HepG2 (cell line): ENCODE measurements around the gene DYNC1LI1. TPM values are rescaled to one million over a fixed set of nuclear protein-coding genes. Genes with fewer than 3 reads are reported as not detected.

Experiments
- ATAC-seq: fragments of 200-7000 bp; cut with Tn5 transposase; 3 replicates; pipeline ENCODE4 v1.9.1; 2020; ENCODE audit warnings: mild to moderate bottlenecking, moderate library complexity
- BruUV-seq: library from RNA; stranded (reverse); fragments of 400-500 nt; replicated peaks from 2 replicates; lab custom pipeline; 2021; lab: Mats Ljungman, UMichigan
- CTCF ChIA-PET: fragments of 300-600 bp; formaldehyde crosslinking; extraction: SDS; loops from one replicate; lab custom pipeline; 2021; ENCODE audit warnings: low total read pairs, inconsistent platforms, low intra/inter-chr PET ratio; lab: Yijun Ruan, JAX
- POLR2A ChIA-PET: fragments of 350-600 bp; sonication (Branson Sonifier 250); formaldehyde crosslinking; loops from one replicate; lab custom pipeline; 2020; ENCODE audit warnings: antibody characterized with exemption, inconsistent platforms; lab: Yijun Ruan, JAX
- DNase-seq: peaks from one replicate; pipeline ENCODE4 v3.0.0-alpha.2; 2015; ENCODE audit warnings: low spot score
- FAIRE-seq: peaks from 3 replicates; lab custom pipeline; 2011; peaks lifted over from hg19 to GRCh38; lab: Jason Lieb, UNC
- H2AFZ ChIP-seq: one replicate; pipeline ENCODE4 v1.6.1; 2011; ENCODE audit warnings: low read length, inconsistent platforms
- H3K27ac ChIP-seq: fragments of 300-600 bp; 3 replicates; pipeline ENCODE4 v1.8.0; 2011; ENCODE audit warnings: mixed run types, mild to moderate bottlenecking, mixed read lengths, low read length, inconsistent platforms; ENCODE audit not compliant: insufficient read depth; ENCODE audit errors: extremely low read length
- H3K27me3 ChIP-seq, 2 experiments: fragments of 200-600 bp in 1 of 2; 2 replicates in 1 of 2; 3 replicates in 1 of 2; pipeline versions ENCODE4 v1.6.0 to v1.8.0; 2011; ENCODE audit warnings: low read length in 2 of 2, mild to moderate bottlenecking in 2 of 2, moderate library complexity in 2 of 2, inconsistent platforms in 1 of 2; ENCODE audit not compliant: insufficient read depth in 2 of 2, control insufficient read depth in 1 of 2
- H3K36me3 ChIP-seq, 2 experiments: fragments of 200-600 bp in 1 of 2; replicated peaks in 1 of 2; 2 replicates in 1 of 2; 3 replicates in 1 of 2; pipeline versions ENCODE4 v1.5.1 to v1.8.0; 2011; ENCODE audit warnings: low read length in 2 of 2, inconsistent platforms in 1 of 2; ENCODE audit not compliant: insufficient read depth in 2 of 2, control insufficient read depth in 1 of 2
- H3K4me1 ChIP-seq: 2 replicates; pipeline ENCODE4 v1.5.1; 2012; ENCODE audit warnings: low read length, inconsistent platforms; ENCODE audit not compliant: insufficient read depth
- H3K4me2 ChIP-seq: 2 replicates; pipeline ENCODE4 v1.6.0; 2011; ENCODE audit warnings: low read depth, low read length, inconsistent platforms
- H3K4me3 ChIP-seq, 3 experiments: fragments of 200-600 bp in 1 of 3; sonication (generic), shearing (Covaris generic) in 1 of 3; replicated peaks in 1 of 3; 2 replicates each; pipeline ENCODE4 v1.5.1; 2011 to 2016; ENCODE audit warnings: low read length in 3 of 3, inconsistent platforms in 2 of 3, low read depth in 2 of 3, mild to moderate bottlenecking in 2 of 3, control low read depth in 1 of 3, mixed read lengths in 1 of 3; ENCODE audit not compliant: insufficient read depth in 1 of 3
- H3K79me2 ChIP-seq: one replicate; pipeline ENCODE4 v1.6.1; 2011; ENCODE audit warnings: low read length, inconsistent platforms; ENCODE audit not compliant: insufficient read depth
- H3K9ac ChIP-seq: 2 replicates; pipeline ENCODE4 v1.6.0; 2011; ENCODE audit warnings: mild to moderate bottlenecking, low read depth, low read length, inconsistent platforms; ENCODE audit not compliant: insufficient read depth
- H3K9me3 ChIP-seq: 2 replicates; pipeline ENCODE4 v1.5.1; 2012; ENCODE audit warnings: mild to moderate bottlenecking, low read length
- H4K20me1 ChIP-seq: 2 replicates; pipeline ENCODE4 v1.6.0; 2011; ENCODE audit warnings: inconsistent platforms, mild to moderate bottlenecking, low read length, moderate library complexity; ENCODE audit not compliant: insufficient read depth
- CC2D1A ChIP-seq: sonication (generic); formaldehyde crosslinking; IDR thresholded peaks from 2 replicates; pipeline ENCODE4 v1.8.1; 2023; ENCODE audit warnings: mild to moderate bottlenecking, missing genetic modification reagents
- GATA4 ChIP-seq: sonication (generic); IDR thresholded peaks from 2 replicates; pipeline ENCODE4 v1.6.1; 2016; ENCODE audit warnings: antibody characterized with exemption, low read depth, borderline replicate concordance
- HES4 ChIP-seq: sonication (generic); formaldehyde crosslinking; IDR thresholded peaks from 2 replicates; pipeline ENCODE4 v1.9.0; 2021; ENCODE audit warnings: mild to moderate bottlenecking, missing genetic modification reagents, borderline replicate concordance
- IRX3 ChIP-seq: sonication (generic); formaldehyde crosslinking; IDR thresholded peaks from 2 replicates; pipeline ENCODE4 v1.8.1; 2023; ENCODE audit warnings: mild to moderate bottlenecking, low read depth, missing genetic modification reagents, borderline replicate concordance
- KMT2A ChIP-seq: sonication (generic); formaldehyde crosslinking; IDR thresholded peaks from 2 replicates; pipeline ENCODE4 v1.4.0; 2020; ENCODE audit warnings: missing genetic modification reagents
- NFKBIZ ChIP-seq: IDR thresholded peaks from 2 replicates; pipeline ENCODE4 v1.6.1; 2018; ENCODE audit warnings: missing genetic modification reagents, missing compliant biosample characterization
- PRDM15 ChIP-seq: sonication (generic); formaldehyde crosslinking; IDR thresholded peaks from 2 replicates; pipeline ENCODE4 v1.4.0; 2020; ENCODE audit warnings: missing genetic modification reagents
- RFXAP ChIP-seq: sonication (generic); formaldehyde crosslinking; IDR thresholded peaks from 2 replicates; pipeline ENCODE4 v1.4.0; 2020; ENCODE audit warnings: missing genetic modification reagents, borderline replicate concordance
- SMAD9 ChIP-seq: sonication (generic); formaldehyde crosslinking; IDR thresholded peaks from 2 replicates; pipeline ENCODE4 v1.5.1; 2020; ENCODE audit warnings: mild to moderate bottlenecking, missing genetic modification reagents
- SUZ12 ChIP-seq: fragments of 150-350 bp; IDR thresholded peaks from 2 replicates; pipeline ENCODE4 v1.6.1; 2014; ENCODE audit warnings: low read depth, low read length
- TAF15 ChIP-seq: fragments of 200-400 bp; formaldehyde crosslinking; IDR thresholded peaks from one replicate; pipeline ENCODE4 v1.6.1; 2018; ENCODE audit warnings: mild to moderate bottlenecking, low read depth, low read length; ENCODE audit not compliant: poor library complexity, severe bottlenecking
- TP53 ChIP-seq: sonication (generic); formaldehyde crosslinking; conservative IDR thresholded peaks from 2 replicates; pipeline ENCODE4 v1.4.0; 2020; ENCODE audit warnings: missing genetic modification reagents
- ZBTB7B ChIP-seq: sonication (generic); formaldehyde crosslinking; IDR thresholded peaks from 2 replicates; pipeline ENCODE4 v1.4.0; 2020; ENCODE audit warnings: missing genetic modification reagents
- ZNF331 ChIP-seq: sonication (generic); formaldehyde crosslinking; IDR thresholded peaks from 2 replicates; pipeline ENCODE4 v1.4.0; 2020; ENCODE audit warnings: missing genetic modification reagents
- ZNF563 ChIP-seq: sonication (generic); formaldehyde crosslinking; IDR thresholded peaks from 2 replicates; pipeline ENCODE4 v1.8.0; 2022; ENCODE audit warnings: mild to moderate bottlenecking, moderate library complexity, missing genetic modification reagents
- ZNF572 ChIP-seq: sonication (generic); formaldehyde crosslinking; IDR thresholded peaks from 2 replicates; pipeline ENCODE4 v1.5.1; 2020; ENCODE audit warnings: mild to moderate bottlenecking, missing genetic modification reagents
- ZNF737 ChIP-seq: sonication (generic); formaldehyde crosslinking; IDR thresholded peaks from 2 replicates; pipeline ENCODE4 v1.5.0; 2020; ENCODE audit warnings: missing genetic modification reagents, mild to moderate bottlenecking, borderline replicate concordance
- ZNF746 ChIP-seq: sonication (generic); formaldehyde crosslinking; IDR thresholded peaks from 2 replicates; pipeline ENCODE4 v1.8.0; 2022; ENCODE audit warnings: mild to moderate bottlenecking, missing genetic modification reagents
- ZNF775 ChIP-seq: sonication (generic); formaldehyde crosslinking; IDR thresholded peaks from 2 replicates; pipeline ENCODE4 v1.4.0; 2020; ENCODE audit warnings: missing genetic modification reagents, mild to moderate bottlenecking, moderate library complexity, borderline replicate concordance
- WGBS: methylation state at CpG from one replicate; pipeline ENCODE4 v1.1.6; 2017; ENCODE audit warnings: low lambda C conversion rate; 5-methylcytosine and 5-hydroxymethylcytosine counted together
- in situ Hi-C: cut with HindIII; loops from 2 replicates; pipeline ENCODE4 v1.10.0; 2017; ENCODE audit warnings: low pct_unique_long_range_greater_than_20kb; ENCODE audit not compliant: extremely low pct_ligation_motif_present
- intact Hi-C: fragments of 100-400 bp; cut with micrococcal nuclease; formaldehyde crosslinking; loops from one replicate; pipeline ENCODE4 v1.10.0; 2022; ENCODE audit not compliant: unreplicated experiment
- polyA plus RNA-seq, 8 experiments: library from polyadenylated mRNA; depleted of rRNA in 3 of 8; stranded (reverse) in 7 of 8; unstranded in 1 of 8; fragments of >200 nt; fragmentation: Illumina TruSeq in 4 of 8; extraction: Trizol in 4 of 8; gene quantifications; 2 replicates each; pipeline versions ENCODE4 v1.2.1 to v1.2.3, GENCODE V29; 2011 to 2016; ENCODE audit warnings: low read depth in 4 of 8, missing spikeins in 1 of 8, mixed read lengths in 1 of 8; ENCODE audit not compliant: insufficient read depth in 1 of 8
- total RNA-seq, 5 experiments: library from RNA; depleted of rRNA; stranded (reverse); fragments of >200 nt; fragmentation: Illumina TruSeq; extraction: Trizol; gene quantifications; 2 replicates each; pipeline ENCODE4 v1.2.3, GENCODE V29; 2016; ENCODE audit warnings: low read depth in 1 of 5

DYNC1LI1 gene
- total and polyA plus RNA-seq, 2 of the 13 experiments (the other 11 are each of a cell fraction or from before 2014, with no cell fraction given), result 13.4 to 37.1 TPM

GRCh38 chr3:32571192-32571485, 481 bp upstream of the DYNC1LI1 start:
- TF ChIP-seq NFKBIZ, result 0 out of 2 replicates have a peak, but pooled peaks have one; percentile 18
- TF ChIP-seq ZNF572 (CRISPR knock-in tag), result 0 out of 2 replicates have a peak, but pooled peaks have one; percentile 3
- no peak for TF ChIP-seq TP53 (CRISPR knock-in tag)
- TF ChIP-seq HES4 (CRISPR knock-in tag), result no peak
- peak; percentile 24; the same call in 1 of the 2 replicates for TF ChIP-seq ZBTB7B (CRISPR knock-in tag)
- TF ChIP-seq TAF15, result no peak
- TF ChIP-seq ZNF331 (CRISPR knock-in tag), result no peak
- 0 out of 2 replicates have a peak, but pooled peaks have one; percentile 6 for TF ChIP-seq IRX3 (CRISPR knock-in tag)
- no peak for TF ChIP-seq ZNF746 (CRISPR knock-in tag)
- no peak for TF ChIP-seq ZNF737
- TF ChIP-seq KMT2A (CRISPR knock-in tag), result 0 out of 2 replicates have a peak, but pooled peaks have one; percentile 30
- no peak for TF ChIP-seq ZNF775
- TF ChIP-seq PRDM15 (CRISPR knock-in tag), result peak; percentile 90
- TF ChIP-seq SMAD9, result no peak
- no peak for TF ChIP-seq SUZ12
- TF ChIP-seq GATA4, result 0 out of 2 replicates have a peak, but pooled peaks have one; percentile 8
- TF ChIP-seq ZNF563 (CRISPR knock-in tag), result no peak
- no peak for TF ChIP-seq RFXAP (CRISPR knock-in tag)
- TF ChIP-seq CC2D1A (CRISPR knock-in tag), result no peak
- Histone ChIP-seq H3K79me2 (peaks cover 32% of the 10 kb centered on the region), H3K27me3 (no peaks in the 10 kb centered on the region), H3K9me3 (no peaks in the 10 kb centered on the region), H3K9ac (peak overlapping the region; percentile 98), H3K36me3 (peaks cover 0 to under 1% of the 10 kb centered on the region in 2 experiments; a peak in 3 of 5 replicates), H2AFZ (peak overlapping the region; percentile 39), H3K4me2 (peak overlapping the region; percentile 75), H4K20me1 (peaks cover 8% of the 10 kb centered on the region; the same call in 1 of the 2 replicates), H3K27ac (peak overlapping the region; percentile 97), H3K4me1 (peaks cover 49% of the 10 kb centered on the region), H3K4me3 (peak overlapping the region; percentile 90 to 99 (median 97))
- POLR2A ChIA-PET, result no interaction called here
- BruUV-seq, result TSS peak; percentile 72
- intact Hi-C loops, result loop anchor here (10.0 kb wide), 1 partner anchor 114 kb away; the partner anchor contains the start of gene CNOT10
- in situ Hi-C loops, result no loop called here
- FAIRE-seq (no peak), ATAC-seq (peak; percentile 62), DNase-seq (no peak)
- CTCF ChIA-PET, result no interaction called here
- WGBS, result 3% methylated on average over 6 of the region's 14 CpGs
